SW480 (cell line): ENCODE measurements around the gene MYO5B.
"Not testable (repeated sequence)": the region's sequence is repeated elsewhere in the genome, so short reads cannot be mapped to it uniquely, and the experiment has no call there.

Experiments used
- DNase-seq: peaks from one replicate; pipeline ENCODE4 v3.0.0-alpha.2; 2016; ENCODE audit warnings: low spot score

The MYO5B gene

GRCh38 chr18:49921318-49921985 is 273.5 kb downstream of the MYO5B start:
- DNase-seq: no peak

GRCh38 chr18:49920731-49921130 is 274.2 kb downstream of the MYO5B start:
- no peak for DNase-seq

- no peak for DNase-seq
These were observed 277.2 kb downstream of the MYO5B start for GRCh38 chr18:49917742-49918141.

- DNase-seq: no peak
These were observed 279.6 kb downstream of the MYO5B start for GRCh38 chr18:49915352-49915751.

- no peak for DNase-seq
These were observed 281.7 kb downstream of the MYO5B start for GRCh38 chr18:49913221-49913620.

GRCh38 chr18:49911427-49911826 is 283.5 kb downstream of the MYO5B start:
- no peak for DNase-seq

GRCh38 chr18:49910986-49911385 is 284.0 kb downstream of the MYO5B start:
- no peak for DNase-seq

- DNase-seq: no peak
These were observed 284.9 kb downstream of the MYO5B start for GRCh38 chr18:49910019-49910418.

- no peak for DNase-seq
These were observed 287.5 kb downstream of the MYO5B start for GRCh38 chr18:49907346-49907929.

- DNase-seq: no peak
These were observed 289.2 kb downstream of the MYO5B start for GRCh38 chr18:49905771-49906170.

- no peak for DNase-seq
These were observed 289.9 kb downstream of the MYO5B start for GRCh38 chr18:49904871-49905555.

GRCh38 chr18:49901862-49902340 is 293.0 kb downstream of the MYO5B start:
- no peak for DNase-seq

- no peak for DNase-seq
These were observed 295.2 kb downstream of the MYO5B start for GRCh38 chr18:49899657-49900330.

GRCh38 chr18:49898421-49898820 is 296.5 kb downstream of the MYO5B start:
- no peak for DNase-seq

- no peak for DNase-seq
These were observed 300.3 kb downstream of the MYO5B start for GRCh38 chr18:49894517-49895226.

GRCh38 chr18:49893036-49893435 is 301.9 kb downstream of the MYO5B start:
- DNase-seq: peak; percentile 11

- DNase-seq: peak; percentile 46
These were observed 302.6 kb downstream of the MYO5B start for GRCh38 chr18:49892148-49892924.

GRCh38 chr18:49890041-49890440 is 304.9 kb downstream of the MYO5B start:
- DNase-seq: no peak

GRCh38 chr18:49889552-49889951 is 305.4 kb downstream of the MYO5B start:
- DNase-seq: not testable (repeated sequence)

GRCh38 chr18:49886891-49887764 is 307.8 kb downstream of the MYO5B start:
- no peak for DNase-seq
